Hypothalamus (tissue), 51 donors: ENCODE measurements around the gene SIRT3.
"Not testable (repeated sequence)": the region's sequence is repeated elsewhere in the genome, so short reads cannot be mapped to it uniquely, and the experiment has no call there.

ENCODE experiments used
- DNase-seq, 51 donors: peaks; one replicate each; lab custom pipeline; 2025; lab: John Stamatoyannopoulos, UW

Gene SIRT3

DNA sequence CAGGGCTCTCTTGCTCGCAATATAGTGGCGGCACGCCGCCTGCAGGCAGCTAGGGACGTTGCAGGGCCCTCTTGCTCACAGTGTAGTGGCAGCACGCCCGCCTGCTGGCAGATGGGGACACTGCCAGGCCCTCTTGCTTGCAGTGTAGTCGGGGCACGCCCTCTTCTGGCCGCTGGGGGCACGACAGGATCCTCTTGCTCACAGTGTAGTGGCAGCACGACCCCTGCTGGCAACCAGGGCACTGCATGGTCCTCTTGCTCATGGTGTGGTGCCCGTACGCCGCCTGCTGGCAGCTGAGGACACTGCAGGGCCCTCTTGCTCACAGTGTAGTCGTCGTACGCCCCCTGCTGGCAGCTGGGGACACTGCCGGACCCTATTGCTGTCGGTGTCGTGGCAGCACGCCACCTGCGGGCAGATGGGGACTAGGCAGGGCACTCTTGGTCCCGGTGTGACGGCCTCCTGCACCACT is 46.3 kb downstream of the SIRT3 start:
- not testable (repeated sequence) for DNase-seq

GRCh38 chr11:189200-189783 is 46.9 kb downstream of the SIRT3 start:
- not testable (repeated sequence) for DNase-seq

DNA sequence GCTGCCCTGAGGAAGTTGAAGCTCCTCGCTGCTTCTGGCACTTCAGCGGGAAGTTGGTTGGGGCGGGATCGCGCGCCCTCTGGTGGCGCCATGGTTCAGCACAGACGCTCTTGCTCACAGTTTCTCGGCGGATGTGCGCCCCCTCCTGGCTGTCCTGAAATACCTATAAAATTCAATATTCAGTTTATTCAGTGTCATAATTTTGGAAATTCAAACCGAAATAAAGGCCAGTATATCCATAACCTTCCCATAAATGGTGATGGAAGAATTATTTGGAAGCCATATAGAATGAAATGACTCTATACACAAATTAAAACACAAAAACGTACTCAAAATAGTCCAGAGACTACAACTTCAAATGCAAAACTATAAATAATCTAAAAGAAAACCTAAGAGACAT is 55.9 kb downstream of the SIRT3 start:
- not testable (repeated sequence) for DNase-seq
